Lower leg skin (tissue), 4 donors: ENCODE measurements around the gene TRIO. TPM values are rescaled to one million over a fixed set of nuclear protein-coding genes. Genes with fewer than 3 reads are reported as not detected.

Experiments used
- DNase-seq, 2 donors: peaks; one replicate each; pipeline ENCODE4 v3.0.0-alpha.2; 2019; ENCODE audit warnings: low spot score in 2 of 2
- H3K4me3 ChIP-seq: fragments of 200-600 bp; sonication (generic); 2 replicates; pipeline ENCODE4 v1.5.1; 2017; ENCODE audit warnings: mild to moderate bottlenecking, low read depth; ENCODE audit not compliant: poor library complexity, severe bottlenecking
- POLR2A ChIP-seq, 2 donors: fragments of 450-650 bp; IDR thresholded peaks; one replicate each; pipeline ENCODE4 v1.6.1; 2016 to 2017; ENCODE audit warnings: antibody characterized with exemption in 2 of 2, mild to moderate bottlenecking in 1 of 2, moderate library complexity in 1 of 2
- WGBS, 2 donors: methylation state at CpG; one replicate each; pipeline ENCODE4 v1.1.5; 2018; 5-methylcytosine and 5-hydroxymethylcytosine counted together
- intact Hi-C: fragments of 100-400 bp; cut with DNase I; formaldehyde crosslinking; loops from one replicate; pipeline ENCODE4 v1.15.0; 2023; ENCODE audit warnings: low total_unique reads
- total RNA-seq, 4 donors: library from RNA; depleted of rRNA; stranded (reverse); fragments of >200 nt; gene quantifications; one replicate each; pipeline ENCODE4 v1.1.0, GENCODE V29; 2016
- TF ChIP-seq, protein P1 (sequence below), 3 donors: fragments of 450-650 bp; IDR thresholded peaks; one replicate each; pipeline ENCODE4 v1.5.1; 2016; ENCODE audit warnings: antibody characterized with exemption in 3 of 3, mild to moderate bottlenecking in 3 of 3, moderate library complexity in 2 of 3

TRIO gene
- total RNA-seq, 4 donors from 2014 or later = 47.8 to 101 (median 64.5) TPM

DNA sequence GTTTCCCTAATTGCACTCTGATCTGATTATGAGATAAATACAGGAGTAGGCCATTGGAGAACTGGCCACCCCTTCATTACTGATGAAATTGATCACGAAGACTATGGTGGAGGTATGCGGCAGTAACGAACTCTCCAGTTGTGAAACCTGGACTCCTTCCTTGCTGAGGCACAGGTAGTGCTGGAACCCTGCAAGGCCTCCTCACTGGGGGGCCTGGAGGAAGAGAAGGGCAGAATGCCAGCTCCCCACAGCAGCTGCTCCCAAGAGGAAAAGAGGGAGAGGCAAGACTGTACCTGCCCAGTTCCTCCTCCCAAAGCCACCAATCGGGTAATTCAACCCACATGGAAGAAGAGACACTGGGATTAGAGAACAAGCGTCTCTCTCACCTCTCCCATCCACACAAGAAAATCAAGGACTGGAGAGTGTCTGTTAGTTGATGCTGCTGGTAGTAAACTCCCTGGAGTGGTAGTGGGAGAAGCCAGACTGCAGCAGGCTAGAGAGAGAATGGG is 19.1 kb upstream of the TRIO start:
- no peak overlapping the region for H3K4me3 ChIP-seq
- no peak for DNase-seq
- intact Hi-C loops = no loop called here
- WGBS, 2 donors = 82 to 86% methylated on average over 5 of the region's 5 CpGs
- no peak for TF ChIP-seq POLR2A (IDR thresholded peaks at IDR 0.05)
- TF ChIP-seq, protein P1, sequence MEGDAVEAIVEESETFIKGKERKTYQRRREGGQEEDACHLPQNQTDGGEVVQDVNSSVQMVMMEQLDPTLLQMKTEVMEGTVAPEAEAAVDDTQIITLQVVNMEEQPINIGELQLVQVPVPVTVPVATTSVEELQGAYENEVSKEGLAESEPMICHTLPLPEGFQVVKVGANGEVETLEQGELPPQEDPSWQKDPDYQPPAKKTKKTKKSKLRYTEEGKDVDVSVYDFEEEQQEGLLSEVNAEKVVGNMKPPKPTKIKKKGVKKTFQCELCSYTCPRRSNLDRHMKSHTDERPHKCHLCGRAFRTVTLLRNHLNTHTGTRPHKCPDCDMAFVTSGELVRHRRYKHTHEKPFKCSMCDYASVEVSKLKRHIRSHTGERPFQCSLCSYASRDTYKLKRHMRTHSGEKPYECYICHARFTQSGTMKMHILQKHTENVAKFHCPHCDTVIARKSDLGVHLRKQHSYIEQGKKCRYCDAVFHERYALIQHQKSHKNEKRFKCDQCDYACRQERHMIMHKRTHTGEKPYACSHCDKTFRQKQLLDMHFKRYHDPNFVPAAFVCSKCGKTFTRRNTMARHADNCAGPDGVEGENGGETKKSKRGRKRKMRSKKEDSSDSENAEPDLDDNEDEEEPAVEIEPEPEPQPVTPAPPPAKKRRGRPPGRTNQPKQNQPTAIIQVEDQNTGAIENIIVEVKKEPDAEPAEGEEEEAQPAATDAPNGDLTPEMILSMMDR (IDR thresholded peaks at IDR 0.05) = no peak

DNA sequence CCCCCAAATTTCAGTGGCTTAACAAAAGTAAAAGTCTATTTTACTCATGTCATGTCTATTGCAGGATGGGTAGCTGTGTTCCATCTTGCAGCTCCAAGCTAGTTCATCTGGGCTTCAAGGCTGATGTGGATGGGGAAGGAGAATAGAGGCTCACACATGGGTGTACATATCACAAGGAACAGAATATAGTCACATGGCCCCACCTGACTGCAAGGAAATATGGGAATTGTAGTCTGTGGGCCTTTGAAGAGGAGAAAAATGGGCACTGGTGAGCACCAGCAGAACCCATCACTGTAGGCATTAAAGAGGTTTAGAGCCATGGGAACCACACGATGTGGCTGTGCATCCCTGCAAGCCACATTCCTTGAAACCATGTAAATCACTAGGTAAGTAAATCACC is 17.9 kb upstream of the TRIO start:
- WGBS, 2 donors = 59 to 76% methylated on average over 1 of the region's 1 CpG
- DNase-seq = no peak
- H3K4me3 ChIP-seq = no peak overlapping the region
- TF ChIP-seq, protein P1 (IDR thresholded peaks at IDR 0.05) = no peak
- no peak for TF ChIP-seq POLR2A (IDR thresholded peaks at IDR 0.05)
- intact Hi-C loops = no loop called here

DNA sequence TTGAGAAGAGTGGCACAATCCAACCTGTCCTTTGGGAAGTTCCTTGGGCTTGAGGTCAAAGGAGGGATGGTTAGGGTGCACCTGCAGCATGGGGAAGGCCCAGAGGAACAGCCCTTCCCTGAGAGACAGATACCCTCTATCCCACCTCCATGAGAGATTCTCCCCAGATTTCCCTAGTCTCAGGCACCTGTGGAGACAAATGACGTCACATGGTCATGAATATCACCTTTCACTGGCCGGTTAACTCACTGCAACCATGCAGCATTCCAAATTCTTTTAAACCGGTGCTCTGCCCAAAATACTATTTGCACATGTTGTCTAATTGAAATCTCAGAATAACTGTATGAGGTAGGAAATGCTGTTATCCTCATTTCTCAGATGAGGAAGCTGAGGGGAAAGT is 15.6 kb upstream of the TRIO start:
- no peak overlapping the region for H3K4me3 ChIP-seq
- DNase-seq = no peak
- no peak for TF ChIP-seq POLR2A (IDR thresholded peaks at IDR 0.05)
- TF ChIP-seq, protein P1 (IDR thresholded peaks at IDR 0.05) = no peak
- intact Hi-C loops = no loop called here
- 66 to 74% methylated on average over 3 of the region's 3 CpGs for WGBS, 2 donors

DNA sequence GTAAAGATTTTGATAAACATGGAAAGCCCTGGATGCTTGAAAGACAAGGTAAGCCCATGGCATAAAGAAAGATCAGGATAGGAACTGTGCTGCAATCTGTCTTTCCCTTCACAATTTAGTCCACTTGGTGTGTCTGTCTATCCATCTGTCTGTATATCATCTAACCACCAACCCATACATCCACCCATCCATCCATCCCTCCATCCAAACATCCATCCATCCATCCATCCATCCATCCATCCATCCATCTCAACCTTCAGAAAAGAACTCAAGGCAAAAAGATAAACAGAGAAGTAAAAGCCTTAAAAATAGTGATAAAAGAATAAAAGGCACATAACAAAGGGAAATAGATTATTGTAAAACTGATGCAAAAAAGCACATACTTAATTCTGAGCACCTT is 15.1 kb upstream of the TRIO start:
- intact Hi-C loops = no loop called here

DNA sequence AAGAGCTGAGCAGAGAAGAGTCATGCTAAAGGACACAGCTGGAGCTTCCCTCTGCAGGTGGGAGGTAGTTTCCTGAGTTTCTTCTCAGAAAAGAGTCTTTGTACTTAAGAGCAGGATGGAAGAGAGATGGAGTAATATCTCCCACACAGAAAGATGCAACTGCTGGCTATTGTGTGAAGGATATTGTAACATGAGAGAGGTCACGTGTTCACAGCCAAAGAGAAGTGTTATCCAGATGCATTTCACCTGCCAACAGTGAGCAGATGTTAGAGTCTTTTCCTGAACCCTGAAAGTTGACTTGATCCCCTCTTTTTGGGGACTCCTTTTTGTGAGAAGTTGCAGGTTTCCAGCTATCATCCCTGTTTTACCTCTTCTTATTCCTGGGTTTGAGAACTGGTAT is 14.0 kb upstream of the TRIO start:
- intact Hi-C loops = no loop called here
- TF ChIP-seq, protein P1 (IDR thresholded peaks at IDR 0.05) = no peak
- no peak for TF ChIP-seq POLR2A (IDR thresholded peaks at IDR 0.05)
- 61 to 79% methylated on average over 1 of the region's 1 CpG for WGBS, 2 donors
- no peak for DNase-seq
- no peak overlapping the region for H3K4me3 ChIP-seq

More for the DNA sequence above, 15.1 kb upstream of the TRIO start:
- no peak for DNase-seq
- TF ChIP-seq, protein P1 (IDR thresholded peaks at IDR 0.05) = no peak
- no peak for TF ChIP-seq POLR2A (IDR thresholded peaks at IDR 0.05)
- H3K4me3 ChIP-seq = no peak overlapping the region

DNA sequence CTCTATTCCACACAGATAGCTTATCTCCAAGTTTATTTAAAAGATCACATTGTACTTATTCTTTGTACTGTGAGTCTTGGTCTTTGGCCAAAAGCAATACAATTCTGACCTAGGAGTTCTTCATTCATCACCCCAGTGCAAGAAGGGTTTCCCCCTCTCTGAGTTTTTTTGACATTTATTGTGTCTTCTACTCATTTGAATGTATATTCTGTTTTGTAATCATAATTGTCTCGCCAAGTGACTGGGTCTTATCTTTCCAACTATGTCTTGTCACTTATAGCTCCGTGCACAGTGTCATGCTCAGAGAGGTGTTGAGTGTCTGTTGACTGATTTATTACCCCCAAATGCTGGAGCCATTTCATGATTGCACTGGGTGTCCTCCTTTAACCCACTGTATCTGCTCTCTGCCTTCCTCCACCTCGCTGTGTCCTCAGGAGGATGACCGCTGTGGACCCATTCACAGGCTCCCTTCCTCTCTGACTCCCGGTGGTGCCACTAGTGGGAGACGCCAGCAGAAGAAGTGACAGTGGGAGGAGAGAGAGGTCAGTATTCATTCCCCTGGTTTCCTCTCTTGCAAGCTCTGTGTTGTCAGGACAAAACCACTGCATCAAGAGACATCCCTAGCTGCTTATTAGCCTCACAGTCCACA is 11.2 kb upstream of the TRIO start:
- DNase-seq = no peak
- TF ChIP-seq, protein P1 (IDR thresholded peaks at IDR 0.05) = no peak
- H3K4me3 ChIP-seq = no peak overlapping the region
- intact Hi-C loops = no loop called here
- 61 to 65% methylated on average over 6 of the region's 6 CpGs for WGBS, 2 donors
